Neural cell (in vitro differentiated cells): ENCODE measurements around the gene ATP8B2. TPM values are rescaled to one million over a fixed set of nuclear protein-coding genes. Genes with fewer than 3 reads are reported as not detected.
"Not testable (repeated sequence)": the region's sequence is repeated elsewhere in the genome, so short reads cannot be mapped to it uniquely, and the experiment has no call there.

Experiments used
- H2AFZ ChIP-seq: fragments of 200-600, 300-800 bp; sonication (generic), shearing (Covaris generic); 2 replicates; pipeline ENCODE4 v1.6.0; 2014; ENCODE audit warnings: low read depth, mild to moderate bottlenecking, antibody characterized with exemption, low read length, moderate library complexity
- H3F3A ChIP-seq: fragments of 200-600 bp; shearing (Covaris generic); 2 replicates; pipeline ENCODE4 v1.6.1; 2016; ENCODE audit warnings: mild to moderate bottlenecking, moderate library complexity, mixed read lengths, antibody characterized with exemption, low read length; ENCODE audit not compliant: insufficient read depth, poor library complexity, severe bottlenecking
- H3K27ac ChIP-seq: fragments of 200-600, 300-800 bp; sonication (generic), shearing (Covaris generic); 2 replicates; pipeline ENCODE4 v1.5.1; 2014; ENCODE audit warnings: mild to moderate bottlenecking, low read length, moderate library complexity
- H3K27me3 ChIP-seq: fragments of 300-800, 200-600 bp; sonication (generic), shearing (Covaris generic); 2 replicates; pipeline ENCODE4 v1.6.0; 2014; ENCODE audit warnings: mild to moderate bottlenecking, low read depth, low read length, moderate library complexity; ENCODE audit not compliant: insufficient read depth
- H3K36me3 ChIP-seq: fragments of 300-800, 200-600 bp; sonication (generic), shearing (Covaris generic); 2 replicates; pipeline ENCODE4 v1.5.1; 2014; ENCODE audit warnings: mild to moderate bottlenecking, antibody characterized with exemption, low read length, moderate library complexity; ENCODE audit not compliant: insufficient read depth
- H3K4me2 ChIP-seq: fragments of 300-800, 200-600 bp; sonication (generic), shearing (Covaris generic); 2 replicates; pipeline ENCODE4 v1.6.0; 2014; ENCODE audit warnings: mild to moderate bottlenecking, low read length
- H3K4me3 ChIP-seq: fragments of 300-800, 200-600 bp; sonication (generic), shearing (Covaris generic); 2 replicates; pipeline ENCODE4 v1.5.1; 2014; ENCODE audit warnings: mild to moderate bottlenecking, low read length, moderate library complexity
- H3K79me2 ChIP-seq: fragments of 200-600 bp; shearing (Covaris generic); replicated peaks from 2 replicates; pipeline ENCODE4 v1.6.0; 2014; ENCODE audit warnings: mild to moderate bottlenecking, low read length, moderate library complexity; ENCODE audit not compliant: insufficient read depth
- H3K9ac ChIP-seq: fragments of 300-800, 200-600 bp; sonication (generic), shearing (Covaris generic); 2 replicates; pipeline ENCODE4 v1.6.1; 2016; ENCODE audit warnings: mild to moderate bottlenecking, low read length, mixed read lengths
- H3K9me2 ChIP-seq: fragments of 200-600 bp; shearing (Covaris generic); 2 replicates; pipeline ENCODE4 v1.6.1; 2016; ENCODE audit warnings: mild to moderate bottlenecking, low read length, mixed read lengths; ENCODE audit not compliant: insufficient read depth
- H3K9me3 ChIP-seq: fragments of 200-600, 300-800 bp; sonication (generic), shearing (Covaris generic); 2 replicates; pipeline ENCODE4 v1.6.1; 2016; ENCODE audit warnings: mild to moderate bottlenecking, mixed run types, low read length, moderate library complexity, mixed read lengths
- H4K20me1 ChIP-seq: fragments of 200-600 bp; shearing (Covaris generic); 2 replicates; pipeline ENCODE4 v1.6.1; 2016; ENCODE audit warnings: mild to moderate bottlenecking, mixed run types; ENCODE audit not compliant: insufficient read depth
- CTCF ChIP-seq: fragments of 450-650 bp; IDR thresholded peaks from 2 replicates; pipeline ENCODE4 v1.5.1; 2014; ENCODE audit warnings: antibody characterized with exemption, mild to moderate bottlenecking, moderate library complexity; ENCODE audit not compliant: poor library complexity, severe bottlenecking
- EP300 ChIP-seq: fragments of 450-650 bp; conservative IDR thresholded peaks from 2 replicates; pipeline ENCODE4 v1.6.1; 2014; ENCODE audit warnings: antibody characterized with exemption, mild to moderate bottlenecking, moderate library complexity; ENCODE audit not compliant: poor library complexity, severe bottlenecking
- EZH2 ChIP-seq: fragments of 200-600, 300-800 bp; shearing (Covaris generic), sonication (generic); IDR thresholded peaks from 2 replicates; pipeline ENCODE4 v1.6.1; 2014; ENCODE audit warnings: antibody characterized with exemption, low read length, borderline replicate concordance, mild to moderate bottlenecking; ENCODE audit not compliant: insufficient read depth, poor library complexity, severe bottlenecking
- MXI1 ChIP-seq: fragments of 450-650 bp; conservative IDR thresholded peaks from 2 replicates; pipeline ENCODE4 v1.6.1; 2014; ENCODE audit warnings: antibody characterized with exemption, mild to moderate bottlenecking; ENCODE audit not compliant: poor library complexity, severe bottlenecking
- POLR2AphosphoS5 ChIP-seq: IDR thresholded peaks from 2 replicates; pipeline ENCODE4 v1.6.1; 2012
- RAD21 ChIP-seq: fragments of 450-650 bp; conservative IDR thresholded peaks from 2 replicates; pipeline ENCODE4 v1.6.1; 2014; ENCODE audit warnings: antibody characterized with exemption, mild to moderate bottlenecking, moderate library complexity
- REST ChIP-seq: IDR thresholded peaks from 2 replicates; pipeline ENCODE4 v1.6.1; 2012; ENCODE audit warnings: borderline replicate concordance
- SMC3 ChIP-seq: fragments of 450-650 bp; conservative IDR thresholded peaks from 2 replicates; pipeline ENCODE4 v1.6.1; 2014; ENCODE audit warnings: antibody characterized with exemption, mild to moderate bottlenecking, moderate library complexity; ENCODE audit not compliant: poor library complexity
- TAF1 ChIP-seq: IDR thresholded peaks from 2 replicates; pipeline ENCODE4 v1.6.1; 2012; ENCODE audit warnings: low read depth
- polyA plus RNA-seq: library from polyadenylated mRNA; depleted of rRNA; stranded (reverse); fragments of >200 nt; gene quantifications from 2 replicates; pipeline ENCODE4 v1.2.3, GENCODE V29; 2014

ATP8B2 gene
- polyA plus RNA-seq, 1 donor from 2014 or later: 71.3 TPM

GRCh38 chr1:154338875-154339274 lies 13.6 kb downstream of the ATP8B2 start:
- Histone ChIP-seq H3F3A (no peaks in the 10 kb centered on the region), H3K36me3 (peaks cover 6% of the 10 kb centered on the region), H2AFZ (no peak overlapping the region), H3K9me2 (no peaks in the 10 kb centered on the region), H3K27ac (no peak overlapping the region), H4K20me1 (no peaks in the 10 kb centered on the region), H3K9me3 (no peaks in the 10 kb centered on the region), H3K79me2 (no peaks in the 10 kb centered on the region), H3K4me3 (no peak overlapping the region), H3K9ac (no peak overlapping the region), H3K27me3 (no peaks in the 10 kb centered on the region), H3K4me2 (no peak overlapping the region)
- TF ChIP-seq RAD21 (no peak), SMC3 (no peak), EZH2 (no peak), TAF1 (no peak), POLR2AphosphoS5 (no peak)

- not testable (repeated sequence) for H3K9ac ChIP-seq, H3K4me3 ChIP-seq, H2AFZ ChIP-seq, H3K9me2 ChIP-seq, H3K27ac ChIP-seq, H3K4me2 ChIP-seq, H4K20me1 ChIP-seq, H3K79me2 ChIP-seq, H3K27me3 ChIP-seq, H3F3A ChIP-seq, H3K9me3 ChIP-seq
- H3K36me3 ChIP-seq: peaks cover 10% of the 10 kb centered on the region
Observed at GRCh38 chr1:154341366-154341765, 16.0 kb downstream of the ATP8B2 start.

- peaks cover 10% of the 10 kb centered on the region for H3K36me3 ChIP-seq
- no peak for TF ChIP-seq CTCF
- no peak for TF ChIP-seq TAF1
- no peak for TF ChIP-seq RAD21
- no peak for TF ChIP-seq EP300
- no peak for TF ChIP-seq SMC3
- no peak for TF ChIP-seq POLR2AphosphoS5
- TF ChIP-seq MXI1: no peak
- no peak for TF ChIP-seq REST
- TF ChIP-seq EZH2: no peak
- no peak overlapping the region for H2AFZ ChIP-seq
- H4K20me1 ChIP-seq: no peaks in the 10 kb centered on the region
- no peaks in the 10 kb centered on the region for H3K9me2 ChIP-seq
- no peak overlapping the region for H3K4me3 ChIP-seq
- no peaks in the 10 kb centered on the region for H3K79me2 ChIP-seq
- H3K9ac ChIP-seq: no peak overlapping the region
- no peaks in the 10 kb centered on the region for H3K9me3 ChIP-seq
- H3K4me2 ChIP-seq: no peak overlapping the region
- no peaks in the 10 kb centered on the region for H3F3A ChIP-seq
- no peak overlapping the region for H3K27ac ChIP-seq
- no peaks in the 10 kb centered on the region for H3K27me3 ChIP-seq
Observed at GRCh38 chr1:154342132-154342531, 16.8 kb downstream of the ATP8B2 start.
